GM19023 (cell line): ENCODE measurements around the gene POLR3GL.
A peak's percentile ranks its signal among the peaks of the same experiment; 100 is the strongest.

Experiments
- ATAC-seq: cut with Tn5 transposase; IDR thresholded peaks from one replicate; pipeline ENCODE4 v1.9.1; 2021; ENCODE audit warnings: mild to moderate bottlenecking, moderate library complexity; ENCODE audit not compliant: unreplicated experiment

POLR3GL gene

DNA sequence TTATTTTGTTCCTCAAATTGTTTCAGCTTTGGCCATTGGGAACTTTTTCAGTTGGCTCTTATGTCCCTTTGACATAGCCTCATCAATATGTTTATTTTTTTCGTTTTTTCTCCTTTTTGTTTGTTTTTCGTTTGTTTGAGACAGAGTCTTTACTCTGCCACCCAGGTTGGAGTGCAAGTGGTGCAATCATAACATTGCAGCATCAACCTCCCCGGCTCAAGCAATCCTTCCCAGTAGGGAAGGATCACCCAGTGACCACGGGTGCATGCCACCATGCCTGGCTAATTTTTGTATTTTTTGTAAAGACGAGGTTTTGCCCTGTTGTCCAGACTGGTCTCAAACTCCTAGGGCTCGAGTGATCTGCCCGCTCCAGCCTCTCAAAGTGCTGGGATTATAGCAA, 8.1 kb downstream of the POLR3GL start:
- no peak for ATAC-seq

DNA sequence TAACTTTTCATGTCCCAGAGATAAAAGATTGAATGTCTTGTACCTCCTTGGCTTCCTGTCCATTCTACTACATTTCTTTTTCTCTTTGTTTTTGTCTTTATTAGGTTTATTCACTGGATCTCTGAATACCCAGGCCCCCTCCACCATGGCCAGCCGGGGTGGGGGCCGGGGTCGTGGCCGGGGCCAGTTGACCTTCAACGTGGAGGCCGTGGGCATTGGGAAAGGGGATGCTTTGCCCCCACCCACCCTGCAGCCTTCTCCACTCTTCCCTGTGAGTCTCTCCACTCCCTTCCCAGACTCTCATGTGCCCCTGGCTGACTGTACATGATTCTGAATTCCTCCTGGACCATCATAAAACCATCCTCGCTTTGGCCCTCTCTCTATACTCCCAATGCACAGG, 10.2 kb downstream of the POLR3GL start:
- ATAC-seq: no peak

DNA sequence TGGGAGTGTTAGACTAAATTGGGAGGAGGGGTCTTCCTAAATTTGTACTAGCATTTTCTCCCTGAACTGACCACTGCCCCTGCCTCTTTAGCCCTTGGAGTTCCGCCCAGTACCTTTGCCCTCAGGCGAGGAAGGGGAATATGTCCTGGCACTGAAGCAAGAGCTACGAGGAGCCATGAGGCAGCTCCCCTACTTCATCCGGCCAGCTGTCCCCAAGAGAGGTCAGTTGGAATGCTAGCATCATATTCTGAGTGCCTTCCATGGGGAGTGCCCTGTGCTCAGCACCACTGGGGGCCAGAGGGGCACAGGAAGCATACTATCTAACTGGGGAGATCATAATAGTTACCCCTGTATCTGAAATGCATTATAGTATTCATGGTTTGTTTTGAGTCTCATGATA, 10.7 kb downstream of the POLR3GL start:
- no peak for ATAC-seq

DNA sequence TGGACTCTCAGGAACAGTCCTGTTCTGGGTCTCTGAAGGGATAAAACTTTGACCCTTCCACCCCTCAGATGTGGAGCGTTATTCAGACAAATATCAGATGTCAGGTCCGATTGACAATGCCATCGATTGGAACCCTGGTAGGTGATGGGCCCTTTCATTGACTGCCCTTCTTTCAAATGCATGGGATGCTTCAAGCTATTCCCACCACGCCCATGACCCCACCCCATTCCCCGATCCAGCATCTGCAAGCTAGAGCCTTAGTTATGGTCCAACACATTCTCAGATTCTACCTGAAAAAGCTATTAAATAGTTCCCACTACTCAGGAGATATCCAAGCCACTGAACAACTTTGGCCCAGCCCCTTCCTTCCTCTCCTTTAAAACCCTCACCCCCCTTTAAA, 12.5 kb downstream of the POLR3GL start:
- no peak for ATAC-seq

DNA sequence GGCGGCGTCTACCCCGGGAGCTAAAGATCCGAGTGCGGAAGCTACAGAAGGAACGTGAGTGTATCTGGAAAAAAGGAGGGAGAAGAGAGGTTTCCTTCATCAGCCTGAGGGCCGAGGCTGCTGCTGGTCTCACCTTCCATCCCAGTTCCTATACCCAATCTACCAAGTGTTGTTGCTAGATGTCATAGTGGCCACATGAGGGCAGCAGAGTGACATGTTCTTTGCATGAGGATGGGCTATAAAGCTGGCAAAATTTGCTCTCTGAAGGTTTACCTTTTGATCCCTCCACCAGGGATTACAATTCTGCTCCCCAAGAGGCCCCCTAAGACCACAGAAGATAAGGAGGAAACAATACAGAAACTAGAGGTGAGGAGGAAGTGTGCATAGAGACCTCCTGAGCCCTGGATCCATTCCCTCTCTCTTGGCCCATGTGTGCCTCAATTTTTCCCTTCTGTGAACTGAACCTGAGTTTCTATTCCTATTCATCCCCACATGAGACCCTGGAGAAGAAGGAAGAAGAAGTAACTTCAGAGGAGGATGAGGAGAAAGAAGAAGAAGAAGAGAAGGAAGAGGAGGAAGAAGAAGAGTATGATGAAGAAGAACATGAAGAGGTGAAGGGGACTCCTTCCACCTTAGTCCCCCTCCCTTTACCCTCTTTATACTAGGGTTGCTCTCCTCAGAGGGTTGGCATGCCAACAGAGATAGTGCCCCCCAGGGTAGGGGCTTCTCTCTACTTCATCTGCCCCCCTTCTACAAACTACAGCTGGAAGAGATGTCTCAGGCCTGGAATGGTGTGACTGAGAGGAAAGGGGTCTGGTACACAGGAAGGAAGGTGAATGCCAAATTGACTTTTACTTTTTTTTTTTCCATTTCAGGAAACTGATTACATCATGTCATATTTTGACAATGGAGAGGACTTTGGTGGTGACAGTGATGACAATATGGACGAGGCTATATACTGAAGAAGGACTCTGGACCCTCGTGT, 13.3 kb downstream of the POLR3GL start:
- ATAC-seq: no peak

DNA sequence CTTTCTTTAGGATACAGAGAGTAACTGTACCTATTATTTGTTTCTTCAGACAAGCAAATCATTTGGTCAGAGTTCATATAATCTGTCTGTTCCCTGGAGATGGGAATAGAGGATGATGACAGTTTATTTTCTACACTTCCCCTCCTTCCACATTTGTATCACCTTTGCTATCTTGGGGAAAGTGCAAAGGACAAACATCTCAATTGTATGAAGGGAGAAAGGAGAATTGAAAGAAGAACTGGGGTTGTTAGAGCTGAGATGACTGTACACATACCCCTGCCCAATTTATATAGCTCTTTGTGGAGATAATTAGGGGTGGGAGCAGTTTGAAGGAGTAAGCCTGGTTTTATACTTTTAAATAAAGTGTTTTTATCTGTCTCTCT, 14.0 kb downstream of the POLR3GL start:
- no peak for ATAC-seq

DNA sequence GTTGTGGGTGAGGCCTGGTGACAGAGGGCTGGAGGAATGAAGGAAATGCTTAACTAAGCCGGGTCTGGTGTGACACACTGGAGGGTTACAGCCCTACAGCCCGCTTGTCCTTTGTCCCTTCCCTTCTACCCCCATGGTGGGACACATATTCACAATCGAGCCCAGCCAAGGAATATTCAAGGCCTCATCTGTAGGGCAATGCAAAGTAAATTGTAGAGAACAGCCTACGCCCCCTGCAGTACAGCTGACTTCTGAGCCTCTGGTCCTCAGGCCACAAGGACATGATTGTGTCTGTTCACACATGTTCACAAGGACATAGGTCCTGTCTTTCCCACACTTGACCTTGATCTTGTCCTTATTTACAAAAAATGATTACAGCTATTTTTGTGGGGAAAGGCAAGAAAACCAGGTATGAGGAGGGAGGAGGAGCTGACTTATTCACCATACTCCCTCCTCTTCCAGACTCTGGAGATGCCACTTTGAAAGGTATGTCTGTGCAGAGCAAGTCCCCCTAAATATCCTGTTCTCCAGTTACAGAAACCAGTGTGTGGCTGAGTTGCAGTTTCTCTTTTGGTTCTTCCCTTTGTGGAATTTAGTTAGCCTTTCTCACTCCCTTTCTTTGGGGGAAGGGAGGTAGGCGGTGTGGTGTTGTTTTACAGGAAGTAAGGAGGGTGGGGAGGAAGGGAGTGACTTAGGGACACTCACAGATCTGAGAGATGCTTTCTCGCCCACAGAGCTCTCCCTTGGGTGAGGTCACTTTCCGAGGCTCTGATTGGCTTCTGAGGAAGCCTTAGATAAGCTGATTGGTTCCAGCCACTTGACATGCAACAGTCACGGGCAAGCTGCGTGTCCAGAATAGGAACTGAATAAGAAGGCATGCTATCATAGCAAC, 14.6 kb downstream of the POLR3GL start:
- ATAC-seq: peak; percentile 91

DNA sequence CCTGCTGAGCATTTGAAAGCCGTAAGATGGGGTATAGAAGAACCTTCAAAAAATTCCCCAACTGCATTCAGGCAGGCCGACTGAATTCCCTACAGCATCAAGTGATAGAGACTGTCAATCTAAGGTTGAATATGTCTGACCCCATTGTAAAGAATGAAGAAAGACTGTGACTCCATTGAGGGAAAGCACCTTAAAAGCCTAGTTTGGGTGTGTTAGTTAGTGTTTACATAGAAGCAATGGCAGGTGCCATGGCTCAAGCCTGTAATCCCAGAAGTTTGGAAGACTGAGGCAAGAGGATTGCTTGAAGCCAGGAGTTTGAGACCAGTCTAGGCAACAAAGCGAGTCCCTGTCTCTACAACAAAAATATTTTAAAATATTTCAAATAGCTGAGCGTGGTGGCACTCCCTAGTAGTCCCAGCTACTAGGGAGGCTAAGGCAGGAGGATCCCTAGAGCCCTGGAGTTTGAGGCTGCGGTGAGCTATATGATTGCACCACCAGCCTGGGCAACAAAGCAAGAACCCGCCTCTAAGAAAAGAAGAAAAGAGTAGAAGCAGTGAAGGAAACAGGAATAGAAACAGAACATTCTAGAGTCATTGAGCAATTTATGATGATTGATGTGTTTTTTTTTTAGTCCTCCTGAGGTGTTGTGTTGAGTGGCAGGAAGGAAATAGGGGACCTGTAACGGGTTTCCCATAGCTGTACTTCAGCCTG, 15.4 kb downstream of the POLR3GL start:
- no peak for ATAC-seq

DNA sequence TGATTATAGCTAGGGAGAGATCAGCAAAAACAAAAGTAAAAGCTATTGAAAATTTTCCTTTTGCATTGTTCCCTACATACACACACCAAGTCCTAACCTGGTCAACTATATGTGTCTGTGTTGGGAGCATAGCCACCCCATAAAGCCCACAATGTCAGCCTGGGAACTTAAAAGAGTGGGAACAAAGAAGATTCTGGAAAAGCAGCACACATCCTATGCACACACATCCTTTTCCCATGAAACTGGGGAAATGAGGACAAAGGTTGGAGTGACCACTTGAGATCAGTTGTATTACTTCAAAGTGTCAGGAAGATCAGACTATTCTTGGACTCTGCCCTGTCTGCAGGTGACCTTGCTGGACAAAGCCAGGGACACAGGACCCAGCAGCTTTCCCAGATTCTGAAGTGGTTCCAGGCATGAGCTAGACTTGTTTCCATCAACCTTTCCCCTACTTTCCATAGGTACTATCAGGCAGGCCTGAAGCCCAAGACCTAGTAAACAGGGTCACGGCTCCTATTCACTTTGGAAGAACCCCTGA, 16.0 kb downstream of the POLR3GL start:
- ATAC-seq: no peak

DNA sequence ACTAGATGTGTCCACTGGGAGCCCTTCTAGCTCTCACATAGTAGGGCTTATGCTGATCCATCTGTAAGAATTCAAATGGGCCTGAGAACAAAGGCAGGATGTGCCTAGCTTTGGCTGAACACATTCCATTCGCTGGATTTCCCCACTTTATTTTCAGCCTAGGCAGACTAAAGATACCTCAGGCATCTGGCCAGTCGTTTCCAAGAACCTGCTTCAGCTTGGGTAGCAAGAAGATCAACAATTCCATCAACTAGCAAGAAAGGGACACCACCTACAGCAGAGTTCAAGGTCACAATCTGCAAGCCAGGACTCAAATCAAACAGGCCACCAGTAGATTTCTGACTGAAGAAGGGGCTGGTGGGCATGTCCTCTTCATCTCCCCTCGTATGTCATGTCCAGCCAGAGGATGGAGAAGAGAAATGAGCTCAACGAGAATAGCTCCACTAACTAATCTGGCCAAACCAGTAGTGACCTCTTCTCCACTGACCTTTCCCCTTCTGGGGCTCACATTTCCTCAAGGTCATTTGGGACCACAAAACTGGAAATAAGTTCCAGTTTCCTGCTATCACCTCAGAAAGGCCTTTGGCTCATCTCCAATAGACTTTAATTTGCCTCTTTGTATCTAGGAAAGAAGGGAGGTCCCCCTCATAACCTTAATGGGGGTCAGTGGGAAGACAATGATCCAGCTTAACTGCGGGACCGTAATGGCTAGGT, 17.7 kb downstream of the POLR3GL start:
- ATAC-seq: no peak

DNA sequence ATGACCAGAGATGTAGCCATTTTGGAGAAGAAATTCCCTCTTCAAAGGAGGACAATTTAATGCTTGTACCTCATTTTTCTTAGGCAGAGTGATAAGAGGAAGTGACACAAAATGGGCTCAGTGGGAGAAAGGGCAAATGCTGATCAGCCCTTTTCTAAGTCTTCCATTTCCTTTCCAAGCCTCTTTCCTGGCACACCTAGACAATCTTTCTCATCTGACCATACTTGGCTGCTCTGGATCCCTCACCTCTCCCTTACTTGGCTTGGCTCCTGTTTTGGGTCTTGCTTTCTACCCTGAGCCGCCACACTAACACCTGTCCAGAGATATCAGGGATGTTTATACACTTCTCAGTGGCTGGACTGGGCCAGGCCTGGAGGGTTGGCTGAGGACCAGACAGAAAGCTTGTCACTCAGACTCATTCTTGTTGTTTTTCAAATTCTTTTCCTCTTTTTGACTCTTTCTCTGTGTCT, 18.8 kb downstream of the POLR3GL start:
- no peak for ATAC-seq

DNA sequence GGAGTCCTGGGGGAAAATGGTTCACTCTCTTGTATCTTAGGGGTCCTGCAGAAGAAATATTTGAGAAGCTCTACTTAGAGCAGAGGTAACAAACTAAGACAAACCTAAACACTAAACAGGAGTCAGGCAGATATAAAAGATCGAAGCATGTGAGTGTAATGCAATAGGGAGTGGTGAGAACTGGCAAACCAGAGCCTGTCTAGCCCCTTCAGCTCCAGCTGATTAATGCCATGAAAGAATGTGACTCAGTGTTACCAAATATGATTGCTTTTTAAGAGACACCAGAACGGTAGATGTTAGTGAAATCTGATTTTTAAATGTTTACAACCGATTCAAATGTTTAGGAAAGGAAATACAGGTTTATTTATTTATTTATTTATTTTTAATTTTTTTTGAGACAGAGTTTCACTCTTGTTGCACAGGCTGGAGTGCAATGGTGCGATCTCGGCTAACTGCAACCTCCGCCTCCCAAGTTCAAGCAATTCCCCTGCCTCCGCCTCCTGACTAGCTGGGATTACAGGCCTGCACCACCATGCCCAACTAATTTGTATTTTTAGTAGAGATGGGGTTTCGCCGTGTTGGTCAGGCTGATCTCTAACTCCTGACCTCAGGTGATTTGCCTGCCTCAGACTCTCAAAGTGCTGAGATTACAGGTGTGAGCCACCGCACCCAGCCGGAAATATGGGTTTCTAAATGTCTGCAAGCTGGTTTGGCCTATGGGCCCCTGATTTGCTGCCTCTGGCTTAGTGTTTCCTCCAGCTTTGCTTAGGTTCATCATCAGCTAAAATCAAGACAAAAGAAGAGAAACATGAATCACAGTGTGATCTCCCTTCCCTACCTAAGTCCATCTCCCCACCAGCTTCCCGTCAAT, 19.7 kb downstream of the POLR3GL start:
- ATAC-seq: no peak

DNA sequence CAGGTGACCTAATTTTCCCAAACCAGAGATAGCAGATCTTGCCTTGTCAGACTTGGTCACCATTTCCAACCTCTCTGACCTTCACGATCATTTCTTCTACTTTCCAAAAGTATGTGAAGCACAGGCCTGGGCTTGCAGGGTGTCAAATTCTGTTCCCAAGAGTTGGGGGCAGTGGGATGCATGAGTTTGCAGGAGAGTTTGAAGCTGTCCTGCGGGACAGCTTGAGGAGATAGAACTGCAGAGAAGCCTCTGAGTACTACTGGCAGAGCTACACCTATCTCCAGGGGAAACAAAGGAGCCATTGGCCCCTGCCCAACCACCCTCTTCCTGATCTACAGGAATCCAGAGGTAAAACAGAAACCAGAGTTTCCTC, 20.6 kb downstream of the POLR3GL start:
- no peak for ATAC-seq

DNA sequence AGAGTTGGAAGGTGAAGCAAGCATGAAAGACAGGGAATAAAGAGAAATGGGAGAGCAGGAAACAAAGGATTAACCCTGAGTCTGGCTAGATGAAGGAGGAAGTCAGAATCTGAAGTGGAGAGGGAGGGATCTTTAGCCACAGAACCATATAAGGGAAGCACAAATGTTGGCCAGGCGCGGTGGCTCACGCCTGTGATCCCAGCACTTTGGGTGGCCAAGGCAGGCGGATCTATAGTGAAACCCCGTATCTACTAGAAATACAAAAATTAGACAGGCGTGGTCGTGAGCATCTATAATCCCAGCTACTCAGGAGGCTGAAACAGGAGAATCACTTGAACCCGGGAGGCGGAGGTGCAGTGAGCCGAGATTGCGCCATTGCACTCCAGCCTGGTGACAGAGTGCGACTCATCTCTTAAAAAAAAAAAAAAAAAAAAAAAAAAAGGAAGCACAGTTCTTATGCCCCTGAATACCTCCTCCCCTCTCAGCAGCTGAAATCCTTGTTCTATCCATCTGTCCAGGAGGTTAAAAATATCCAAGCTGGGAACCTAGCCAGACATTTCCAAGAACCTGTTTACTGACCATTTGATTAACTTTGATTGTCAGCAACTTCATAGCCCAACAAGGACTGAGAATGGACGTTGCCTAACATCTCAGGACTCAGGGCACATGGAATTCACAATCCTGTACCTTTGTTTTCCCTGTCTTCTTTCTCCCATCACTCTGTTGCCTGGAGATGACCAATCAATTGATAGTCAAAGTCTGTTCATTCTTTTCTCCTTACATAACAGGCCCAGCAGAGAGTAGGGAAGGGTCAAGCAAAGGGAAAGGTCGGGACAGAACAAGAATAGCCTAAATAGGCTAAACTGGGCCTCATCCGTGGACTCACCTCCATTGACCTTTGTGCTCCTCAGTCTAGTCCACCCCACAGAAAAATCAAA, 21.3 kb downstream of the POLR3GL start:
- ATAC-seq: no peak

DNA sequence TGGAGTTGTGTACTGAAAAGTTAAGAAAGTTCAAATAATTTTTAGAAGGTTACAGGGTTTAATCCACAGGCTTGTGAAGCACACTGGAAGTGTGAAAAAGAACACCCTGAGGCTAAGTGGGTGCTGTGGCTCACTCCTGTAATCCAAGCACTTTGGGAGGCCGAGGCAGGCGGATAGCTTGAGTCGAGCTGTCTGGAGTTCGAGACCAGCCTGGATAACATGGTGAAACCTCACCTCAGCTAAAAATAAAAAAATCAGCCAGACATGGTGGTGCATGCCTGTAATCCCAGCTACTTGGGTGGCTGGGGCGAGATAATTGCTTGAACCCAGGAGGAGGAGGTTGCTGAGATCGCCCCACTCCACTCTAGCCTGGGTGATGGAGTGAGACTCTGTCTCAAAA, 22.1 kb downstream of the POLR3GL start:
- no peak for ATAC-seq

DNA sequence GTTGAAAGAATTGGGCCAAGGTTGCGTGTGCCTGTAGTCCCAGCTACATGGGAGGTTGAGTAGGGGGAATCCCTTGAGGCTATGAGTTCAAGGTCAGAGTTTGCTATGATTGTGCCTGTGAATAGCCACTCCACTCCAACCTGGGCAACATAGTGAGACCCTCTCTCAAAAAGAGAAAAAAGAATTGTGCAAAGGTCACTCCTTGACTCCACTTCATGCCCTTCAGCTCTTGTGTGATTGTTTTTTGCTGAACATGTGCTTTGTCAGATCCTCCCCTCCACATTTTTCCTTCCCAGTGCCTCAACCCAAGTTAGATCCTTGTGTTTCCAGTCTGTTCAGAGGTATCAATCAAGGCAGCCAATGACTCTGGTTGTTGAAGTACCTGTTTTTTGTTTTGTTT, 23.4 kb downstream of the POLR3GL start:
- no peak for ATAC-seq

DNA sequence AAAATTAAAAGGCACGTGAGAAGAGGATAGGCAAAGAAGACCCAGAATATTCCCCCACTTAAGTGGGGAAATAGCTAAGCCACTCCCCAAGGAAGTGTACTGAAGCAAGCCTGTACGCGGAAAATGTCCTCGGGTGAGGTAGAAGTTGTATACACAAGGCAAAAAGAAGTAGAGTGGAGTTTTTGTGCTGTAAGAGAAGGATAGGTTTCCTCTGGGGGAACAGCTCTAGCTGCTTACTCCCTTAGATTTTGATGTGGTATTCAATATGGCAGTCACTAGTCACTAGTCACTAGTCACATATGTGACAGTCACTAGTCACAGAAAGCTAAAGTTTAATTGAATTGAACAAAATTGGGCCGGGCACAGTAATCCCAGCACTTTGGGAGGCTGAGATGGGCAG, 24.3 kb downstream of the POLR3GL start:
- no peak for ATAC-seq

DNA sequence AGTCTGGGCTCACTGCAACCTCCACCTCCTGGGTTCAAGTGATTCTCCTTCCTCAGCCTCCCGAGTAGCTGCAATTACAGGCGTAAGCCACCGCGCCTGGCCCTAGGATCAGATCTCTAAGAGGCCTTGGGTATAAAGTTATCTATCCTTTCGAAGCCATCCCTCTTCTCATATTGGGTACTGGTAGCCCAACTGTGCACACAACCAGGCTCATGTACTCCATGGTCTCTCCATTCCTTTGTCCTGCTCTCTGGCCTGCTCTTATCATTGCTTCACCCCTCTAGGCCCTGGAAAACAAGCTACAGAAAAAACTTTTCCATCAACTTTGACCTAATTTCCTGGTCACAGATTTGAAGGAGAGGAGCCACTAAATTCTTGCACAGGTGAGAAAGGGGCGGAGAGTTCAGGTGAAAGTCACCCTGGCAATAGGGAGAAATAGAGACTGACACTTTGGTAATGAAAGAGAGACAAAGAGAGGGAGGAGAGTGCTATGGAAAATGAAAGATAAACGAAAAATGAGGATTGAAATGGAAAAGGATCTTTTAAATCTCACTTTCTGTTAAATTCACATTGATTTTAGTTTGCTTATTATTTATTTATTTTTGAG, 25.9 kb downstream of the POLR3GL start:
- no peak for ATAC-seq
